Measurements from ENCODE around the gene SPON2.
"Not testable (repeated sequence)": the region's sequence is repeated elsewhere in the genome, so short reads cannot be mapped to it uniquely, and the experiment has no call there.

SPON2 gene

DNA sequence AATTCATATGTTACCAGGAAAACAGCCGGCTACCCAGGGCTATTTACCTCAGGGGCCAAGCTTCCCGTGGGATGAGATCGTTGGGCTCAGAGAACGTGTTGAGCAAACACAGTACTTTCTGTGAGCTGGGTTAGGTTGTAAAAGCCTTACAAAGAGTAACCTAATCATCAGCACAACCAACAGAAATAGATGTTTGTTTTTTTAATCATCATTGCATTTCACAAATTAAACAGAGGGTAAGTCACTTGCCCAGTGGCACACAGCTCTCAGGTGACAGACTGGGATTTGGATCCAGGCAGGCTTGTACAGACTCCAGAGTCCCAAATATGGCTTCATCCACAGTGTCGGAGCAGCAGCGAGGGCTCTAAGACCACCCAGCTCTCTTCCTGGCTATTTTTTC is 20.1 kb downstream of the SPON2 start:
- H3K4me3 ChIP-seq (ENCODE audit: low read depth, low read length), result no peak overlapping the region

GRCh38 chr4:1151541-1151940 is 20.8 kb downstream of the SPON2 start:
- no peak overlapping the region for H3K4me3 ChIP-seq (ENCODE audit: low read depth, low read length)

DNA sequence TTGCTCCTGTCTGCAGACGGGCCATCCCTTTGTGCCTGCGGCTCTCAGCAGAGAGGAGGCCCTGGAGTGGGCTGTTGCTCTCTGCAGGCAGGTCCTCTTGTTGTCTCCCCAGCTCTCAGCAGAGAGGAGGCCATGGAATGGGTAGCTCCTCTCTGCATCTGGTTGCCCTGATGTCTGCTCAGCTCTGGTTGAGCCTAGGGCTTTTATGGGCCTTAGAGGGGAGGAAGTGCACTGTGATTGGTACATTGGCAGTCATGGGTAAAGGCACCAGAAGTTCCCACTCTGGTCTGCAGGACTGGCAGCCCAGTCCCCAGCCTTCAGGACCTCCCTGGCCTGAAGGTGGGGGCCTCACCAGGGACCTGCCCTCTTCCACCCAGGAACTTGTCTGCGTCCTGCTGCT is 21.5 kb downstream of the SPON2 start:
- no peak overlapping the region for H3K4me3 ChIP-seq (ENCODE audit: low read depth, low read length)

- H3K4me3 ChIP-seq (ENCODE audit: low read depth, low read length), result no peak overlapping the region
Observed at GRCh38 chr4:1139860-1140259, 32.5 kb downstream of the SPON2 start.

DNA sequence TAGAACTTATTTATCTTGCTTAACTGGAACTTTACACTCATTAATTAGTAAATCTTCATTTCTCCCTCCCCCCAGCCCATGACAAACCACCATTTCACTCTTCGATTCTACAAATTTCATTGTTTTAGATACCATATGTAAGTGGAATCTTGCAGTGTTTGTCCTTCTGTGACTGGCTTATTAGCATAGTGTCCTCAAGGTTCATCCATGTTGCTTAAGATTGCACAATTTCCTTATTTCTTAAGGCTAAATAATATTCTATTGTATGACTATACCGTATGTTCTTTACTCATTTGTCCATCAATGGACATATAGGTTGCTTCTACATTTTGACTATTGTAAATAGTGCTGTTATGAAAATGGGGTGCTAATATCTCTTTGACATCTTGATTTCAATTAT is 34.5 kb downstream of the SPON2 start:
- H3K4me3 ChIP-seq (ENCODE audit: low read depth, low read length), result no peak overlapping the region

- H3K4me3 ChIP-seq (ENCODE audit: low read depth, low read length), result no peak overlapping the region
Observed at GRCh38 chr4:1137063-1137776, 35.2 kb downstream of the SPON2 start.

- H3K4me3 ChIP-seq (ENCODE audit: low read depth, low read length), result no peak overlapping the region
Observed at GRCh38 chr4:1136048-1136447, 36.3 kb downstream of the SPON2 start.

GRCh38 chr4:1133033-1133432 is 39.4 kb downstream of the SPON2 start:
- no peak overlapping the region for H3K4me3 ChIP-seq (ENCODE audit: low read depth, low read length)

DNA sequence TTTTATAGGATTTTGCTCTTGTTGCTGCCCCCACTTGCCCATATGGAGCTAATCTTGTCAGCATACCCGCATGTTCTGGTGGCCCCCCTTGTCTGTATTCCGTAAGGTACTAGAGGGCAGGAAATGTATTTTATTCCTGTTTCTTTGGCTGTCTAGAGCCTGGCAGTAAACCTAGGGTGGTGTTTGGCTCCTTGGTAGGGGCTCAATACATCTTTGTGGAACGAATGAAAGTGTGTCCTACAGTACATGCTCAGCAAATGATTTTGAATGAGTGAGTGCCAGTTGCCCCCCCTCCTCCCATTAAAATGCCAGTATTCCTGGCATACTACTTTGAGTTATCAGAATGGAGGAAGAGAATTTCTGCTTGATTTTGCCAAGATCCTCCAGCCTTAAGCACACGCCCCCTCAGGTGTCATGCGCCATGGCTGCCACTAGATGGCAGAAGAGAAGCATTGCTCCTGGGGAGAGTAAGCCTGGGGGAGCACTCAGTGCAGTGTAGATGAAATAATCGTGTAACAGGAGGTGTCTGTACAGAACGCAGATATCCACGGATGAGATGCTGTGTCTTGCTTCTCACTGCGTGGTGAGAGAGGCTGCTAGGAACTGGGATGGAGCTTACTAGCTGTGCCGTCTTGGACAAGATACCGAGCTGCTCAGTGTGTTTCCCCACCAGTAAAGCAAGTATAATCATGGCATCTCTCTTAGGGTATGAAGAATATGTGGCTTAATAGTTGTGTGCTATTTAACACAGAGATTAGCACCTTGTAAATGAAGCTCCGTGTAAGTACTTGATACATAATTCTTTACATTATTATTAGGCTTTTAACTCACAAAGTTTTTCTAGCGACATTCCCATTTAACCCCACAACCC is 41.8 kb downstream of the SPON2 start:
- H3K4me3 ChIP-seq (ENCODE audit: low read depth, low read length), result no peak overlapping the region

DNA sequence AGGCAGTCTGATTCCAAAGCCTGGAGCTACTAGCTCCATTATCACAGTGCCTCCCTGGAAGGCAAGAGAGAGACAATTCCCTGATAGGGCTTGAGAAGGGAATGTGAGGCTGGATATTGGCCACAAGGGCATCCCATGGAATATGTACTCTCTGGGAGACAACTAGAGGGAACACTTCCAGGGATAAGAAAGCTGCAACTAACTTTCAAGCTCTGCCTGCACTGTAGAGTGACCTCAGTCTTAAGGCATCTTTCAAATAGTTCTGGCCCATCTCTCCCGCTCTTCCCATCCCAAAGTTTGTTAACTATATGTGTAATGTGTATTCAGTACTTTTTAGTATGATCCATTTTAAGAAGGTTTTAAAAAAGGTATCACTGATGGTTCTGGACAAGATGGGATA is 45.9 kb downstream of the SPON2 start:
- H3K4me3 ChIP-seq (ENCODE audit: low read depth, low read length), result no peak overlapping the region

DNA sequence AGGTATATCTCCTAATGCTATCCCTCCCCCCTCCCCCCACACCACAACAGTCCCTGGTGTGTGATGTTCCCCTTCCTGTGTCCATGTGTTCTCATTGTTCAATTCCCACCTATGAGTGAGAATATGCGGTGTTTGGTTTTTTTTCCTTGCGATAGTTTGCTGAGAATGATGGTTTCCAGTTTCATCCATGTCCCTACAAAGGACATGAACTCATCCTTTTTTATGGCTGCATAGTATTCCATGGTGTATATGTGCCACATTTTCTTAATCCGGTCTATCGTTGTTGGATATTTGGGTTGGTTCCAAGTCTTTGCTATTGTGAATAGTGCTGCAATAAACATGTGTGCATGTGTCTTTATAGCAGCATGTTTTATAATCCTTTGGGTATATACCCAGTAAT is 46.9 kb downstream of the SPON2 start:
- H3K4me3 ChIP-seq (ENCODE audit: low read depth, low read length), result not testable (repeated sequence)

DNA sequence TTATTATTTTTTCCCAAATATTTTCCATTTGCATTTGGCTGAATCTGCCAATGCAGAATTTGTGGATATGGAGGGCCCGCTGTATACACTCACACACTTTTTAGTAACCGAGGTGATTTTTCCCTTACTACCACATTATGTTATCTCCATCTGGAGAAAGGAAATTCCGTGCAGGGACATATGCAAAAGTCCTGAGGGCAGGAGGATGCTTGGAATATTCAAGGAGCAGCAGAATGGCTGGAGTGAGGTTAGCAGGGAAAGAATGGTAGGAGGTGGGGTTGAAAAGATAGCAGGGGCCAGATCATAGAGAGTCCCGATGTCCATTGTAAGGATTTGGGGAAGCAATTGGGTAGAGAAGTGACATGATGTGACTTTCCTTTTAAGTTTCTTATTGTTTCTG is 47.6 kb downstream of the SPON2 start:
- no peak overlapping the region for H3K4me3 ChIP-seq (ENCODE audit: low read depth, low read length)

DNA sequence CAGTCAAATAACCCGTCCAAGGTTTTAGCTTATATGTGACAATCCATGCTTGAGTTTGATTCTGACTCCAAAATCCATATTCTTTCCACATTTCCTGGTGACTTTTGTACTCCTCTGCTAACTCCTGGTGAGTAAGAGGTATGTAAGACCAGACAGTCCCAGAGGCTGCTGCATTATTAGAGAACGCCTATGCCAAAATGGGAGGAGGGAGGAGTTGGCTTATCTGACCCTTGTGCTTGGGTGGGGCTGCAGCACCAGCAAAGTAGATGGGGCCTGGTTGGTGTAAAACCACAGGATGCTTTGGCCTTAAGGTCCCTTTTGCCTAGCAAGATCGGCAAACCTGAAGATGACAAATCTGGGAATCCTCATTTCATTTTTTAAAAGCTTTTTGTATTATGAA is 49.9 kb downstream of the SPON2 start:
- no peak overlapping the region for H3K4me3 ChIP-seq (ENCODE audit: low read depth, low read length)
